ENCODE results near the gene BROX. TPM values are rescaled to one million over a fixed set of nuclear protein-coding genes. Genes with fewer than 3 reads are reported as not detected.

BROX gene
- total and polyA plus RNA-seq, 12 donors: 8.9 to 40.5 (median 34.3) TPM

DNA sequence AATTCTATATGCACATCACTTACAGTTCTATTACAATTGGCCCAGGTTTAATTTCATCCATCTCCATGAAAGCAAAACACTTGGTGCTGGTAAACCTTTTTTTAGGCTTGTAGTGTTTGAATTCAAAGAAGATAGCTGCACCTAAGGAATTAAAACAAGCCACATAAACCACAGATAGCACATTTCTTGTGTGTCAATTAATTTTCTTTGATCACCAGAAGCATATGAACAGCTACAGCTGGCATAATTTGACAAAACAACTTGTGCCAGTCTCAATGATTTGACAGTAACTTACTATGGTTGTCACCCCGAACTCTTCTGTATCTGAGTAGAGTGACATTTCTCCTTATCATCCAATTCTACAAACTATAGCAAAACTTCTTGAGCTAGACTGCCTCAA, 42.3 kb upstream of the BROX start:
- no peak for ATAC-seq
- DNase-seq: no peak
- no peak overlapping the region for H3K4me3 ChIP-seq
- TF ChIP-seq, protein P1, sequence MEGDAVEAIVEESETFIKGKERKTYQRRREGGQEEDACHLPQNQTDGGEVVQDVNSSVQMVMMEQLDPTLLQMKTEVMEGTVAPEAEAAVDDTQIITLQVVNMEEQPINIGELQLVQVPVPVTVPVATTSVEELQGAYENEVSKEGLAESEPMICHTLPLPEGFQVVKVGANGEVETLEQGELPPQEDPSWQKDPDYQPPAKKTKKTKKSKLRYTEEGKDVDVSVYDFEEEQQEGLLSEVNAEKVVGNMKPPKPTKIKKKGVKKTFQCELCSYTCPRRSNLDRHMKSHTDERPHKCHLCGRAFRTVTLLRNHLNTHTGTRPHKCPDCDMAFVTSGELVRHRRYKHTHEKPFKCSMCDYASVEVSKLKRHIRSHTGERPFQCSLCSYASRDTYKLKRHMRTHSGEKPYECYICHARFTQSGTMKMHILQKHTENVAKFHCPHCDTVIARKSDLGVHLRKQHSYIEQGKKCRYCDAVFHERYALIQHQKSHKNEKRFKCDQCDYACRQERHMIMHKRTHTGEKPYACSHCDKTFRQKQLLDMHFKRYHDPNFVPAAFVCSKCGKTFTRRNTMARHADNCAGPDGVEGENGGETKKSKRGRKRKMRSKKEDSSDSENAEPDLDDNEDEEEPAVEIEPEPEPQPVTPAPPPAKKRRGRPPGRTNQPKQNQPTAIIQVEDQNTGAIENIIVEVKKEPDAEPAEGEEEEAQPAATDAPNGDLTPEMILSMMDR (IDR thresholded peaks at IDR 0.05): no peak
- WGBS, 2 donors: 93 to 95% methylated on average over 1 of the region's 1 CpG
- no peaks in the 10 kb centered on the region for H3K4me1 ChIP-seq
- intact Hi-C loops (cut with DNase I): no loop called here
- H3K27me3 ChIP-seq: no peaks in the 10 kb centered on the region
- H3K36me3 ChIP-seq: peaks cover 0 to 86% (median 47%) of the 10 kb centered on the region in 9 donors
- H3K9me3 ChIP-seq: no peaks in the 10 kb centered on the region
- no peak overlapping the region for H3K27ac ChIP-seq

DNA sequence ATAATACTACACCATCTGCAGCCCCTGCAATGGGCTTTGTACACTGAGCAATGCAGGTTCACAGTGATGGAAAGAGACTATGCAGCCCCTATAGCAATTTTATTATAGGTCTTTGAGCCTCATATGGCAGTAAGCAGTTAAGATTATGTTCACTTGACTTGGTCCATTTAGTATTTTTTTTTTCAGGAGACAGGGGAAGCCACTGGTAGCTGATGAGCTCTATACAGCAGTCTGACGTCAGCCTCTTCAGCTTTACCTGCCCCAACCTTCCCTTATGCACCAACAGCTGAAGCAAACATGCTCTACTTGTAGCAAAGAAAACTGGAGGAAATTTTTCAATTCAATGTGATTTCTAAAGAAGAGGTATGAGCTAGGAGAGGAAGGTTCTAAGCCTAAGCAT, 32.3 kb upstream of the BROX start:
- peaks cover 0 to 94% (median 11%) of the 10 kb centered on the region in 9 donors for H3K36me3 ChIP-seq
- TF ChIP-seq, protein P1 (IDR thresholded peaks at IDR 0.05): no peak
- WGBS, 2 donors: 91 to 96% methylated on average over 1 of the region's 1 CpG

DNA sequence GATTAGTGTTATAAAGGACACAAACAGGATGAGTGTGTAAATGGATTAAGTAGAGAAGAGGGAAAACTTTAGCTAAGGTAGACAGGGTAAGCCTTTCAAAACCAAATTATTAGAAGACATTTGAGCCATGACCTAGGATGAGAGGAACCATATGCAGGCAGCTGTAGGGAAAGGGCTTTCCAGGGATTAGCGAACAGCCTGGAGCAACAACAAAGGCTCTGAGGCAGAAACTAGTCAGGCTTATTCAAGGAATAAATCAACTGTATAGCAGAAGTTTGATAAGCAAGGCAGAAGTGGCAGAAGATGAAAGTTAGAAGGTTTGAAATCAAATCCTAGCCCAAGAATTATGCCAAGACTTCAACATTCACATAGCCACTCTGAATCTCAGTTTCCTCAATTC, 21.3 kb upstream of the BROX start:
- ATAC-seq: no peak
- WGBS, 2 donors: 90 to 91% methylated on average over 1 of the region's 1 CpG
- TF ChIP-seq, protein P1 (IDR thresholded peaks at IDR 0.05): no peak
- intact Hi-C loops (cut with DNase I): no loop called here
- DNase-seq: no peak
- H3K27me3 ChIP-seq: no peaks in the 10 kb centered on the region
- no peak overlapping the region for H3K4me3 ChIP-seq
- no peak overlapping the region for H3K27ac ChIP-seq
- H3K9me3 ChIP-seq: no peaks in the 10 kb centered on the region
- no peaks in the 10 kb centered on the region for H3K4me1 ChIP-seq
- H3K36me3 ChIP-seq: peaks cover 0 to 69% (median 11%) of the 10 kb centered on the region in 9 donors

More for the DNA sequence above, 32.3 kb upstream of the BROX start:
- no peaks in the 10 kb centered on the region for H3K4me1 ChIP-seq
- no peaks in the 10 kb centered on the region for H3K9me3 ChIP-seq
- no peaks in the 10 kb centered on the region for H3K27me3 ChIP-seq
- H3K27ac ChIP-seq: no peak overlapping the region
- DNase-seq: no peak
- H3K4me3 ChIP-seq: no peak overlapping the region
- no peak for ATAC-seq
- intact Hi-C loops (cut with DNase I): no loop called here

DNA sequence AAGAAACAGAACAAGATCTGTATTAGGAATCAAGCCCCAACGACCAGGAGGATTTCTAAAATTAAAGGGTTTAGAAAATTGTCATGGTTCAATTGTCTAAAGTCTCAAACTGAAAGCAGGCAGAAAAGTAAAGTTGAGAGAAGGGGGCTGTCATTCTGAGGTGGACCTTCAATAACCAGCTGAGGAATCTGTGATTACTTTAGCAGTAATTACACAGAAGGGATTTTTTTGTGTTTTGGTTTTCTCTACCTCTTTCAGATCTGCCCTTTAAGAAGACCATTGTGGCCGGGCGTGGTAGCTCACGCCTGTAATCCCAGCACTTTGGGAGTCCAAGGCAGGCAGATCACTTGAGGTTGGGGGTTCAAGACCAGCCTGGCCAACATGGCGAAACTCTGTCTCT, 17.4 kb upstream of the BROX start:
- TF ChIP-seq, protein P1 (IDR thresholded peaks at IDR 0.05): no peak
- DNase-seq: no peak
- H3K9me3 ChIP-seq: no peaks in the 10 kb centered on the region
- WGBS, 2 donors: 84 to 88% methylated on average over 5 of the region's 5 CpGs
- intact Hi-C loops (cut with DNase I): no loop called here
- H3K4me1 ChIP-seq: peaks cover 0 to 9% (median 0%) of the 10 kb centered on the region in 9 donors
- H3K36me3 ChIP-seq: peaks cover 0 to 60% (median 9%) of the 10 kb centered on the region in 9 donors
- no peak overlapping the region for H3K4me3 ChIP-seq
- no peak for ATAC-seq
- H3K27ac ChIP-seq: no peak overlapping the region
- no peaks in the 10 kb centered on the region for H3K27me3 ChIP-seq
